Measurements from ENCODE around the gene KLHL18.

Gene KLHL18

GRCh38 chr3:47392933-47393332 lies 110.2 kb downstream of the KLHL18 start:
- Histone ChIP-seq H3K27me3 (ENCODE audit: control insufficient read depth, insufficient read depth, low read length, poor library complexity, severe bottlenecking) (no peaks in the 10 kb centered on the region), H3K9me3 (ENCODE audit: control insufficient read depth, low read length) (no peaks in the 10 kb centered on the region), H3K27ac (ENCODE audit: insufficient read depth, low read depth, low read length, poor library complexity, severe bottlenecking) (no peak overlapping the region), H3K4me3 (ENCODE audit: insufficient read depth, low read depth, low read length) (no peak overlapping the region), H3K36me3 (ENCODE audit: control insufficient read depth, insufficient read depth, low read length) (no peaks in the 10 kb centered on the region), H3K4me1 (ENCODE audit: control insufficient read depth, insufficient read depth, low read length) (peaks cover 14% of the 10 kb centered on the region)
- 93 to 95% methylated on average over 3 of the region's 3 CpGs for WGBS, 2 experiments

DNA sequence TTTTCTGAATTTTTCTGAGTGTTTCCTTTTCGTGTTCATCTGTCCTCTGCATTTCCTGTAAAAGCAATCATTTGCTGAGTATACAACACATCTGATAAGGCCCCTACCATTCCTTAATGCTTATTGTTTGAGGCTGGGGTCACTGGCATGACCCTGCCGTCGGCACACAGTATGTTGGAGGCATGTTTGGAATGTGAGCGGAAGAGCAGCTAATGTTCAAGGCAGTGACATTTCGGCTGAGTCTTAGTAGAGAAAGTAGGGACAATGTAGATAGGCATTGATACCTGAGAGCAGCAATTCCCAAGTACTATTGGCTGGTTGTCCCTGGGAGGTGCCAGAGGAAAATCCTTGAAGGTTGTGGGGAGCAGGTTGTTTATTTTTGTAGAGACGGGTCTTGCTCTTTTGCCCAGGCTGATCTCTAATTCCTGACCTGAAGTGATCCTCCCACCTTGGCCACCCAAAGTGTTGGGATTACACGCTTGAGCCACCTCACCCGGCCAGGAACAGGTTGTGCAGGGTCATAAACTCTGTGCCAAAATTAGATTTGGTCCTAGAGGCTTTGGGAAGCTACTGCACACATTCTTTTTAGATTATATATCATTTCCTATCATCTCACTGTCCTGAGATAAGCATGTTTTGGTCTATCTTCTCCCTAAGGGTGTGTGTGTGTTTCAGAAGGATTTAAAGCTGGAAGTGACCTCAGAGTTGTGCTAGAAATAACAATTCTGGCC lies 111.6 kb downstream of the KLHL18 start:
- Histone ChIP-seq H3K27me3 (ENCODE audit: control insufficient read depth, insufficient read depth, low read length, poor library complexity, severe bottlenecking) (no peaks in the 10 kb centered on the region), H3K36me3 (ENCODE audit: control insufficient read depth, insufficient read depth, low read length) (no peaks in the 10 kb centered on the region), H3K4me3 (ENCODE audit: insufficient read depth, low read depth, low read length) (no peak overlapping the region), H3K9me3 (ENCODE audit: control insufficient read depth, low read length) (no peaks in the 10 kb centered on the region), H3K4me1 (ENCODE audit: control insufficient read depth, insufficient read depth, low read length) (peaks cover 14% of the 10 kb centered on the region), H3K27ac (ENCODE audit: insufficient read depth, low read depth, low read length, poor library complexity, severe bottlenecking) (peak overlapping the region; percentile 50)
- WGBS, 2 experiments, result 81 to 85% methylated on average over 8 of the region's 8 CpGs

GRCh38 chr3:47394881-47395280 lies 112.1 kb downstream of the KLHL18 start:
- 88 to 96% methylated on average over 3 of the region's 3 CpGs for WGBS, 2 experiments
- Histone ChIP-seq H3K9me3 (ENCODE audit: control insufficient read depth, low read length) (no peaks in the 10 kb centered on the region), H3K27me3 (ENCODE audit: control insufficient read depth, insufficient read depth, low read length, poor library complexity, severe bottlenecking) (no peaks in the 10 kb centered on the region), H3K4me3 (ENCODE audit: insufficient read depth, low read depth, low read length) (no peak overlapping the region), H3K27ac (ENCODE audit: insufficient read depth, low read depth, low read length, poor library complexity, severe bottlenecking) (no peak overlapping the region), H3K4me1 (ENCODE audit: control insufficient read depth, insufficient read depth, low read length) (peaks cover 14% of the 10 kb centered on the region), H3K36me3 (ENCODE audit: control insufficient read depth, insufficient read depth, low read length) (no peaks in the 10 kb centered on the region)

Measured in ectodermal cell (in vitro differentiated cells).